HG03342 (cell line): ENCODE measurements around the gene CCDC7.
A peak's percentile ranks its signal among the peaks of the same experiment; 100 is the strongest.
"Not testable (repeated sequence)": the region's sequence is repeated elsewhere in the genome, so short reads cannot be mapped to it uniquely, and the experiment has no call there.

Source experiments
- ATAC-seq: cut with Tn5 transposase; IDR thresholded peaks from one replicate; pipeline ENCODE4 v1.9.1; 2021; ENCODE audit warnings: mild to moderate bottlenecking, moderate library complexity; ENCODE audit not compliant: unreplicated experiment

Gene CCDC7

DNA sequence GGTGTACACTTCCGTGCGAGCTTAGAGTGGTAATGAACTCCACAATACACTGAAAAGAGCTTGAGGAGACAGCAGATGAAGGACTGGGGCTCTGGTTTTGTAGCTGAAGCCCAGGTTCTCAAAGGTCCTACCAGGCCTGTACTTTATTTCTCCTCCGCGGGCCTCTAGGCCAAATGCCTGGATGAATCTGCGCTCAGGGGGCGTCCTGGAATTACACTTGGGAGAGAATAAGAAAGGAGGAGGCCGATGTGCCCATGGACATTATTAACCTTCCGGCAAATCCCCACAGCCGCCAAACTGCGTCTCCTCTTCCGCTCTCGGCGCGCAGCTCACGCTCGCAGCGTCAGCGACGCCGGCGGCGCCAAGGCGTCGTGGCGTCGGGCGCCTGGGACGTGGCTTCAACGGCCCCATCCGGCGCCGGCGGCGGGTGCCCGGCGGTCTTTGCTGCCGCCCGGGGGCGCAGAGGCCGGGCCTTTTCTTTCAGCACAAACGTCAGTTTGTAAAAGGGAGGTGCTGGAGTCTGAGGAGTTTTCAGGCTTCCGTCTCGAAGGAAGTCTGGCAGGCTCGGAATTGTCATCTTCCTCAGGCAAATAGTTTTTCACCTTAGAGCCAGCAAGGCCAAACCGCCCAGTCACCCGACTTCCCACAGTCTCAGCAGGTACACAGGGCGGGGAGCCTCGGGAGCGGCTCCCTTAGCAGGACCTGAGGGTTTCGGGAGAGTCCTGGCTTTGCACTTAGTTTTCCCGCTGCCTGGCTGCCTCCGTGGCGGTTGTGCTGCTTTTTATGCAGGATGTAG lies at the start of gene CCDC7:
Gene CCDC7, plus strand, starts transcription at position 401 of the 796 bp plus-strand sequence. CDS start 5,503 bp downstream, outside the sequence.
- peak; percentile 97 for ATAC-seq

DNA sequence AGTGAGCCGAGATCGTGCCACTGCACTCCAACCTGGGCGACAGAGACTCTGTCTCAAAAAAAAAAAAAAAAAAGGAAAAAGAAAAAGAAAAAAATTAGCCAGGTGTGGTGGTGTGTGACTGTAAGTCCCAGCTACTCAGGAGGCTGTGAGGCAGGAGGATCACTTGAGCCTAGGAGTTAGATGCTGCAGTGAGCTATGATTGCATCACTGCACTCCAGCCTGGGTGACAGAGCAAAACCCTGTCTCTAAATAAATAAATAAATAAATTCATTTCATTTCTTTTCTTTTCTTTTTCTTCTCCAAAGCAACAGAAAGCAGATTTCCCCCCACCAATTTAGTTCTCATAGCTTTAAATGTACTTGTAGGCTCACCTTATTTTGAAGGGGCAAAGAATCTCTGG lies 48.8 kb upstream of the CCDC7 start:
- not testable (repeated sequence) for ATAC-seq

DNA sequence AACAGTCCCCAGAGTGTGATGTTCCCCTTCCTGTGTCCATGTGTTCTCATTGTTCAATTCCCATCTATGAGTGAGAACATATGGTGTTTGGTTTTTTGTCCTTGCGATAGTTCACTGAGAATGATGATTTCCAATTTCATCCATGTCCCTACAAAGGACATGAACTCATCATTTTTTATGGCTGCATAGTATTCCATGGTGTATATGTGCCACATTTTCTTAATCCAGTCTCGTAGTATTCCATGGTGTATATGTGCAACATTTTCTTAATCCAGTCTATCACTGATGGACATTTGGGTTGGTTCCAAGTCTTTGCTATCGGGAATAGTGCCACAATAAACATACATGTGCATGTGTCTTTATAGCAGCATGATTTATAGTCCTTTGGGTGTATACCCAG lies 46.2 kb upstream of the CCDC7 start:
- not testable (repeated sequence) for ATAC-seq

DNA sequence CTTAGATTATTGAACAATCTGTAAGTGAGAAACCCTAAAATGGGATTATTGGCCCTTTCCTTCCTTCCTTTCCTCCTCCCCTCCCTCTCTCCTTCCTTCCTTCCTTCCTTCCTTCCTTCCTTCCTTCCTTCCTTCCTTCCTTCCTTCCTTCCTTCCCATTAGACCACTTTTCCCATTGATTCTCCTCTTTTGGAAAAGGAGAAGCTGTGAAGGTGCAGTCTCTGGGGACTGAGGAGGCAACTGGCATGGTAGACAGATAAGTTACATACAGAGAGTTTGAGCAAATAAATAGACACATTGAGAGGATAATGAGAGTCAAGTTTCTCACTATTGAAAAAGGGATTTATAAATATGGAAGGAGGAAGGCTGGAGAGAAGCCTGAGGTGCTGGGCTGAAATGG lies 45.0 kb upstream of the CCDC7 start:
- ATAC-seq, result no peak

DNA sequence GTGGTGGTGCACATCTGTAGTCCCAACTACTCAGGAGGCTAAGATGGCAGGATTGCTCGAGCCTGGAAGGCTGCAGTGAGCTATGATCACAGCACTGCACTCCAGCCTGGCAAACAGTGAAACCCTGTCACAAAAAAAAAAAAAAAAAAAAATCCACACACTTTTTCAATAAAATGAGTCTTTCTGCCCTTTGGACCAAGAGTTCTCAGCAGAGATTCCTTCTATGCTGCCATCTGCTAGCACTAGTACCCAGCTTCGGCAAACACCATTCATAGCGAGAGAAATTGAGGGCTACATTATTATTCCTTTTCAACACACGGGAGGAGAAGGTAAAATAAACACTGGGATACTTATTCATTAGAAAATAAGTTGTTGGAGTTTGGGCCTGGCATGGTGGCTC lies 43.4 kb upstream of the CCDC7 start:
- ATAC-seq, result no peak

DNA sequence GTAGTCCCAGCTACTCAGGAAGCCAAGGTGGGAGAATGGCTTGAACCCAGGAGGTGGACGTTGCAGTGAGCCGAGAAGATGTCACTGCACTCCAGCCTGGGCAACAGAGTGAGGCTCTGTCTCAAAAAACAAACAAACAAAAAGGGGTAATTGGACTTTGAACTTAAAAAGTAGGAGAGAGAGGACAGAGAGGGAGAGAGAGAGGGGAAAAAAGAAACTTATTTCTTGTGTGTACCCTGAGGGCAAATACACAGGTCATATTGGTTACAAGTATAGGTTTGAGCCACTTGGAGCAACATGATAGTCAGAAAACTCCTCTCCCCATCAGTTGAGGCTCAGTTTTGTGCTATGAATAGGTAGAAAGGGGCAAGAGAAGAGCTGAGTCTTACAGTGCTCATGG lies 42.8 kb upstream of the CCDC7 start:
- no peak for ATAC-seq

DNA sequence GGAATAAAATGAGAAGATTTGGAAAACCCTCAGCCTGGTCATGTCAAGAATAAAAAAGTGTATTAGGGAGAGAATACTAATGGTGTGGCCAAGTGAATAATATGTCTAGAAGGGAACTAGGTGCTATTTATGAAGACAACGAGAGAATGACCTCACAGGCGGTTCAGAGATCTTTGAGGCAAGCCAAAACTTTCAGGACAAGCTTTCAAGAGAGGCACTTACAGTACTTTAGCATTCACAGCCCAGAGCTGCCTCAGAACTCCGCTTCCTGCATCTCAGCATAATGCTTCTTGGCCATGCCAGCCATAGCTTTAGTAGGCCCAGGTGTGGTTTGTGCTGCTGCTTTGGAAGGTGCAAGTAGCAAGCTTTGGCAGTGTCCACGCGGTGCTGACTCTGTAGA lies 37.2 kb upstream of the CCDC7 start:
- ATAC-seq, result no peak

DNA sequence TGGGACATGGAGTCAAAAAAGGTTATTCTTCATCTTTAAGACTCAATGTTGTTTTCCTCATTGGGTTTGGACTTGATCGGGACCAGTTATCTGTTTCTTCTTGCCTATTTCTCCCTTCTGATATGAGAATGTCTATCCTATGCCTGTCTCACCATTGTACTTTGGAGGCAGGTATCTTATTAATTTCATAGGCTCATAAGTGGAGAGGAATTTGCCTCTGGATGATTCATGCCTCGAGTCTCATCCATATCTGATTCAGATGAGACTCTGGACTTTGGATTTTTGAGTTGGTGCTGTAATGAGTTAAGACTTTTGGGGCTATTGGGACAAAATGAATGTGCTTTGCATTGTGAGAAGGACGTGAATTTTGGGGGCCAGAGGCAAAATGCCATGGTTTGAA lies 36.2 kb upstream of the CCDC7 start:
- ATAC-seq, result no peak

DNA sequence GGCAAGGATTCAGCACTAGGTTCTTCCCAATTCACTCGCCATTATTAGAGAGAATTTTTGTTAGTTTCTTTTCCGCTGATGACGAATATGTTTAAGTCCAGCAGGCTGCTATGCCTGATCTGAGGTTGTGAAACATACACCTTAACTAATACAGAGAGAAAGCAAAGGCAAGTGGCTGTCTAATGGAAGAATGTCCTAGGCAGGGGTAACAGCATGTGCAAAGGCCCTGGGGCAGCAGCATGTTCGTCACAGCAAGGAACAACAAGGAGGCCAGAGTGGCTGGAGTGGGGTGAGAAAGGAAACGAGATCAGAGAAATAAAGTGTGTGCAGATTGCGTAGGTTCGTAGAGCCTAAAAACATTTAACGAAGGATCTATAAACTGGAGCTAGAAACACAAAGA lies 35.4 kb upstream of the CCDC7 start:
- ATAC-seq, result no peak

DNA sequence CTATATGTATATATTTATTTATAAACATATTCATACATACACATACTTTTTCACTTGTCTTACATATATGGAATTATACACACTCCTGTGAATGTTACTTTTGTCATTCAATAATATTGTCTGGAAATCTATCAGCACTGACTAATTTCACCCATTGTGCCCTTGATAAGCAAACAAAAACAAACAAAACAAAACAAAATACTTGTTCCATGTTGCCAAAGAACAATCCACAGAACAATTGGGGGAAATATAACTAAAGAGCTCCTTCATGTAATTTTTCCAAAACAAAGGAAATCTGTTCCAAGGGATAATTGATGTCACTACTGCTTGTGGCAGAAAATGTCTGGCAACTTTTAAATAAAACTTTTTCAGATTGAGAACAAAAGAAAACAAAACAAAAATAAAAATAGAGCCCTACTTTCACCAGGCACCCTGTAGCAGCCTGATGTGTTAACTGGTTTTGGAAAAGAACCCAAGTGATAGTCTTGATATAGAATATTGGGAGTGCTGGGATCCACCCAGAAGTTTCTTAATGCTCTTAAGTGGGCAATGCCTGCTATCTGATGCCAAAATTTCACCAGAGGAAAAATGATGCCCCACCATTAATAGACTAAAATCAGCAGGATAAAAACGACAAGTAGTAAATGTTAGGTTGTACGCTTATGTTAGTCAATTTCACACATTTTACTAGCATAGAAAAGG lies 34.0 kb upstream of the CCDC7 start:
- ATAC-seq, result no peak

DNA sequence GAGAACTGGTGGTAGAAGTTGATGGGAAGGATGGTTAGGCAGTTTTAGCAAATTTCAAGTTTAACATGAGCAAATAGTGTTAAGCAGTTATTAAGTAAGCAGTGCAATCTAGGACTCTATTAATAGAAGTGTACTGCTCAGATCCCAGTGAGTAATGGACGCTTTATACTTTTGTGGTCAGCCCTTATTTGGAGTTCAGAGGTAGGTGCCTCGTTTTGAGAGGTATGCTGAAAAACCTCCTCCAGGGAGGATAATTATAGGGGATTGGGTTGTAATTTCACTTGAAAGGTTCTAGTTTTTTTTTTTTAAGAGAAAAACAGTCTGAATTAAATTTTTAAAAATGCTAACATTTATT lies 33.5 kb upstream of the CCDC7 start:
- ATAC-seq, result no peak

DNA sequence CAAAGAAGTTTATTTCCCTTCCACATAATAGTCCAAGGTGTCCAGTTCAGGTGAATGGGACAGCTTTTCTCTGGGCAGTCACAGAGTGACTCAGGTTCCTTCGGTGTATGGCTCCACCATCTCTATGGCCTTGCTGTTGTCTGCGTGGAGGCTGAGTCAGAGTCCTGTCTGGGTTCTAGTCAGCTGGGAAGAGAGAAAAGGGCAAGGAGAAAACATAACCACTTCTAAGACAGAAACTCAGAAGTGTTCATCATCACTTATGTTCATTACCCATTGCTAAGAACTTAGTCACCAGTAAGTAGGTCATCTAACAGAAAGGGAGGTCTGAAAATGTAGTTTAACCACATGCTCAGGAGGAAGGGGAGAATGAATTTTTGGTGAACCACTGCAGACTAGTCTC lies 32.4 kb upstream of the CCDC7 start:
- ATAC-seq, result no peak

DNA sequence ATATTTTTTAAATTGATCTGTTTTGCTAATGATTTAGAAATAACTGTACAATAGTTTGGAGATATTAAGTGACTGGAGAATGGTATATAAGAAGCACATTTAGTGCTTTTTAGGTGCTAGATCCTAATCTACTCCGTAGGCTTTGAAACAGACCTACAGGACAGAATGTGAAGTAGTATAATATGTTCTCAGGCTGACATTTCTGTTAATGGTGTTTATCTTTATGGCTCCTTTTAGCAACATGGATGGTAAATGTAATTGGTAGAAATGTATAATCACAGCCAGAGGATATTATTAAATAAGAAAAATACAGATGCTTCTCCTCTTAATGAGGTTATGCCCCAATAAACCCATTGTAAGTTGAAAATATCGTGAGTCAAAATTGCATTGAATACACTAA lies 30.6 kb upstream of the CCDC7 start:
- no peak for ATAC-seq

DNA sequence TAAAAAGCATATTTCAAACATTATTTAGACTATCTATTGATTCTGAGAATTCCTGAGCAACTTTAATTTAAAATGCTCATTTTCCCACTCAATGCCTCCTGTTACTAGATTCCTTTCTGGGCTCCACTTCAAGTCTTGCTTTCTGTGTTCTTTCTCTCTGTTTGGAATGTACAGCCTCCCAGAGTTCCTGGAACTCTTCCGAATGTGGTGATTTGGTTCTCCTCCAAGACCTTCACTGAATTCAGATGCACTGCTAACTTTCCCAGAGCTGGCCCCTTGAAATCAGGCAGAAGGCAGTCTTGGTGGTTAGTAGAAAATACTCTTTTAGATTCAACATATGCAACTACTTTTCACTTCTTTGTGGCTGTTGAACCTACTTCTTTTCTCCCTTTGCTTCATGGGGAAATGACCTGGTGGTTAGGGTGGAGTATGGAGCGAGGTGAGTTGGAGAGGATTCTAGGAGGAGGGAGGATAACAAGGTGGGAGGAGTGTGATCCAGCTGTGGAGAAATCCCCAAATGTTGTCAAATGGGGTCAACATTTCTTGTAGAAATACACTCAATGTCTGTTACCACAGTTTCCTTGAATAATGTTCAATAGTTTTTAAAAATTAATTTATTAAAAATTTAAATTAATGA lies 27.9 kb upstream of the CCDC7 start:
- no peak for ATAC-seq

DNA sequence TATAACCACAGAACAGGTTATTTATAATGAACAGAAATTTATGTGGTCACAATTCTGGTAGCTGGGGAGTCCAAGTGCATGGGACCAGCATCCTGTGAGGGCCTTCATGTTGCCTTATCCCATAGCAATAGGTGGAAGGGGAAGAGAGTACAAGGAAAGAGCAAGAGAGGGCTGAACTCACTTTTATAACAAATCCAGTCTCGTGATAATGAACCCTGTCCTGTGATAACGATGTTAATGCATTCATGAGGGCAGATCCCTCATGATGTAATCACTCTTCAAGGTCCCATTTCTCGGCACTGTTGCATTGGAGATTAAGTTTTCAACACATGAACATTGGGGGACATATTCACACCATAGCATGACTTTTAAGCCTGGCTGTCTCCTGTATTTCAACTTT lies 27.4 kb upstream of the CCDC7 start:
- ATAC-seq, result no peak

DNA sequence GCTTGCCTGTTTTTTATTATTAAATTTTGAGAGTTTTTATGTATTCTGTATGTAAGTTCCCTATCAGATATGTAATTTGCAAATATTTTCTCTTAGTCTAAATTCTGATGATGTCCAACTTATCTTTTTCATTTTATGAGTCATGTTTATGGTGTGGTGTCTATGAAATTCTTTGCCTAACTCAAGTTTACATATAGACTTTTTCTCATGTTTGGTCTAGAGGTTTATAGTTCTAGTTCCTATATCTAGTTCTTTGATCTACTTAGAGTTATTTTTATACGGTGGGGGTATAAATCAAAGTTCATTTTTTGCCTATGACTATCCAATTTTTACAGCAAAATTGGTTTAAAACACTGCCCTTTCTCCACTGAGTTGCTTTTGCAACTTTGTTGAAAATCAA lies 26.3 kb upstream of the CCDC7 start:
- ATAC-seq, result no peak

DNA sequence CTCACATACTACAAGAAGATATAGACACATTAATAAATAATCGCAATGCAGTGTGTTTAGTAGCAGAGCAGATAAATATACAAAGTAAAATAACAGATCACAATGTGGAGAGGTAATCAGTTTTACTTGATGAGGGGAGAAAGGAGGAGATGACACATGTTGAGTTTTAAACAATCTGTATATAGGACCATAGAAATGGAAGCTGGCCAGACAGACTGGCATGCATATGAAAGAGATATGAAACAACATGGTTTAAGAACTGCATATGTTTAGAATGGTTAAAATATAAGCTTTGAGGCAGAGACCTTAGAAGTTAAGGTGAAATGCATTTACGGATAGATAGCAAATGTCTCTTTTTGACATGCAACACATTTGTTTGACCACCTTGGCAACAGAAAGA lies 19.8 kb upstream of the CCDC7 start:
- no peak for ATAC-seq

DNA sequence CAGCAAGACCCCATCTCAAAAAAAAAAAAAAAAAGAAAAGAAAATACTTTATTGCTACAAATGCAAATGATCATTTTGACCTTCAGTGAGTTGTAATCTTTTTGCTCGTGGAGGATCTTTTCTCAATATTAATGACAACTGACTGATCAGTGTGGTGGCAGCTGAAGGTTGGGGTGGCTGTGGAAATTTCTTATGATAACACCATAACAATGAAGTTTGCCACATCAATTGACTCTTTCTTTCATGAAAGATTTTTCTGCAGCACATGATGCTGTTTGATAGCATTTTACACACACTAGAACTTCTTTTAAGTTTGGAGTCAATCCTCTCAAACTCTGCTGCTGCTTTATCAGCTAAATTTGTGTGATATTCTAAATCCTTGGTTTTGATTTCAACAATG lies 12.4 kb upstream of the CCDC7 start:
- ATAC-seq, result no peak

DNA sequence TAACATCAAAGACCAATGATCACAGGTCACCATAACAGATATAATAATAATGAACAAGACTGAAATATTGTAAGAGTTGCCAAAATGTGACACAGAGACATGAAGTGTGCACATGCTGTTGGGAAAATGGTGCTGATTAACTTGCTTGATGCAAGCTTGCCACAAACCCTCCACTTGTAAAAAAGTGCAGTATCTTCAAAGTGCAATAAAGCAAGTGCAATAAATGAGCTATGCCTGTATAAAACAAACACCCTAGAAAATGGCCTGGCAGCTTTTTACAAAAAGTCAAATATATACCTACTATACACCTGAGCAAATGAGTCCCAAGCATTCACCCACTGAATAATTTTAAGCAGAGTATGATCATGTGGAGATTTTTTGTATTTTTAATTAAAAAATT lies 9.7 kb upstream of the CCDC7 start:
- ATAC-seq, result no peak

DNA sequence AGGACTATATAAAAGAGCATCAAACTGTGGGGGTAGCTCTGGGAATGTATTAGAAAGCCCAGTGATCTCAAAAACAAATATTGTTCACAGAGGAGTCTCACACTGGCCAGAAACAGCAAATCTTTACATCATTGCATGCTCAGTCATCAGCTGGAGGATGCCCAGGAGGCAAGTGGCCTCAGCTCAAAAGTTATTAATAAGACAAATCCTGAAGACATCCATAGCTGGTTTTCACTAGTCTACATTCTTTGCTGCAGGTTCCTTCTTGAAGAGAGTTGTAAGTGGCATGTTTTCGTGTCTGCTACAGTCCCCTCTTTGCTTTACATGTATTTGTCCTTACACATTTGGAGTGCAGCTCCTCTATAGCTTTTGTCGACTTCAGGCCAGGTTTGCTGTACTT lies 8.6 kb upstream of the CCDC7 start:
- ATAC-seq, result no peak

DNA sequence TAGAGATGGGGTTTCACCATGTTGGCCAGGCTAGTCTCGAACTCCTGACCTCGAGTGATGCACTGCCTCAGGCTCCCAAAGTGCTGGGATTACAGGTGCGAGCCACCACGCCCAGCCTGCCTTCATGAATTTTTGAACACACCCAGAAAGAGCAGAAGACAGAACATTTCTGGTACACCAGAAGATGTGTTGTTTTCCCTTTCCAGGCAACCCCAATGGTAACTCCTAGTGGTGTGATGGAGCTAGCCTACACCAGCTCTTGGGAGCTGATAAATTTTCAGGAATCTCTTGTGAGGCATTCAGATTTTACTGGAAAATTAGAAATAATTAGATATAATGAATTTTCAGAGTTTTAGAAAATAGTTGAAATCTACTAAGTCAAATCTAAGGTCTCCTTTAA lies 904 bp upstream of the CCDC7 start:
- ATAC-seq, result no peak
